ENCODE data around the gene SGPP2.
"Not testable (repeated sequence)": the region's sequence is repeated elsewhere in the genome, so short reads cannot be mapped to it uniquely, and the experiment has no call there.

SGPP2 gene

GRCh38 chr2:222410534-222410933, 13.8 kb upstream of the SGPP2 start:
- Histone ChIP-seq H3K4me3 (ENCODE audit: low read length) (no peak overlapping the region), H3K4me1 (ENCODE audit: control insufficient read depth, low read depth, low read length) (peaks cover 3% of the 10 kb centered on the region), H3K9ac (ENCODE audit: low read length) (no peak overlapping the region), H3K36me3 (ENCODE audit: control insufficient read depth, low read depth, low read length) (no peaks in the 10 kb centered on the region), H3K27me3 (ENCODE audit: control insufficient read depth, insufficient read depth, low read length) (no peaks in the 10 kb centered on the region), H3K9me3 (ENCODE audit: control insufficient read depth, low read depth, low read length) (peaks cover 19% of the 10 kb centered on the region), H3K27ac (ENCODE audit: low read length) (no peak overlapping the region)

- H3K36me3 ChIP-seq (ENCODE audit: control insufficient read depth, low read depth, low read length); H3K27me3 ChIP-seq (ENCODE audit: control insufficient read depth, insufficient read depth, low read length); H3K27ac ChIP-seq (ENCODE audit: low read length); H3K9ac ChIP-seq (ENCODE audit: low read length); H3K4me1 ChIP-seq (ENCODE audit: control insufficient read depth, low read depth, low read length); H3K4me3 ChIP-seq (ENCODE audit: low read length): not testable (repeated sequence)
- H3K9me3 ChIP-seq (ENCODE audit: control insufficient read depth, low read depth, low read length), result peaks cover 19% of the 10 kb centered on the region
These were observed 12.0 kb upstream of the SGPP2 start for GRCh38 chr2:222412334-222412733.

- no peak overlapping the region for H3K27ac ChIP-seq (ENCODE audit: low read length)
- no peak overlapping the region for H3K4me3 ChIP-seq (ENCODE audit: low read length)
- no peak overlapping the region for H3K9ac ChIP-seq (ENCODE audit: low read length)
- H3K9me3 ChIP-seq (ENCODE audit: control insufficient read depth, low read depth, low read length), result peaks cover 19% of the 10 kb centered on the region
- H3K27me3 ChIP-seq (ENCODE audit: control insufficient read depth, insufficient read depth, low read length), result no peaks in the 10 kb centered on the region
- no peaks in the 10 kb centered on the region for H3K36me3 ChIP-seq (ENCODE audit: control insufficient read depth, low read depth, low read length)
- peaks cover 3% of the 10 kb centered on the region for H3K4me1 ChIP-seq (ENCODE audit: control insufficient read depth, low read depth, low read length)
These were observed 10.9 kb upstream of the SGPP2 start for GRCh38 chr2:222413295-222413911.

DNA sequence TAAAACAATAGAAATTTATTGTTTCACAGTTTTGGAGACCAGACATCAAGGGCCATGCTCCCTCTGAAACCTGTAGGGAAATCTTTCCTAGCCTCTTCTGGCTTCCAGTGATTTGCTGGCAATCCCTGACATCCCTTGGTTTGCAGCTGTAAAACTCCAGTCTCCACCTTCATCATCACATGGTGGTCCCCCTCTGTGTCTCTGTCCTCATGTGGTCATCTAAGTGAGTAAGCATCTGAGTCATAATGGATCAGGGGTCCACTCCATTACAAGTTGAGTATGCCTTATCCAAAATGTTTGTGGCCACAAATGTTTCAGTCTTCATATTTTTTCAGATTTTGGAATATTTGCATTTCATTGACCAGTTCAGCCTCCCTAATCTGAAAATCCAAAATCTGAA, 5.6 kb upstream of the SGPP2 start:
- Histone ChIP-seq H3K9me3 (ENCODE audit: control insufficient read depth, low read depth, low read length) (peaks cover 10% of the 10 kb centered on the region), H3K27me3 (ENCODE audit: control insufficient read depth, insufficient read depth, low read length) (peaks cover 27% of the 10 kb centered on the region), H3K4me3 (ENCODE audit: low read length) (no peak overlapping the region), H3K36me3 (ENCODE audit: control insufficient read depth, low read depth, low read length) (no peaks in the 10 kb centered on the region), H3K9ac (ENCODE audit: low read length) (no peak overlapping the region), H3K27ac (ENCODE audit: low read length) (no peak overlapping the region), H3K4me1 (ENCODE audit: control insufficient read depth, low read depth, low read length) (peaks cover 8% of the 10 kb centered on the region)

DNA sequence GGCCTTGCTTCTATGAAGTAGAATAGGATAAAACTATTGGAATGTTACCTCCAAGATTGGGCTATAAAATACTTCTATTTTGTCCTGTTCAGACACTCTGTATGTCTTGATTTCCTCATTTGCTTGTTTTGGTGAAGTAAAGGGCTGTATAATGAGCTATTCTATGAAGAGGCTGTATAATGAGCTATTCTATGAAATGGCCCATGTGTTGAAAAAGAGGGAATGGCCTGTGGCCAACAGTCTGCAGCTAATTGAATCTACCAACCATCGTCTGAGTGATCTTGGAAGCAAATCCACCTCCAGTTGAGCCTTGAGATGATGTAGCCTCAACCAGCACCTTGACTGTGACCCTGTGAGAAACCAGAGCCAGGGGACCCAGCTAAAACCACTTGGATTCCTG, 3.8 kb upstream of the SGPP2 start:
- Histone ChIP-seq H3K4me3 (ENCODE audit: low read length) (no peak overlapping the region), H3K36me3 (ENCODE audit: control insufficient read depth, low read depth, low read length) (no peaks in the 10 kb centered on the region), H3K4me1 (ENCODE audit: control insufficient read depth, low read depth, low read length) (peaks cover 13% of the 10 kb centered on the region), H3K9ac (ENCODE audit: low read length) (no peak overlapping the region), H3K27ac (ENCODE audit: low read length) (no peak overlapping the region), H3K27me3 (ENCODE audit: control insufficient read depth, insufficient read depth, low read length) (peaks cover 43% of the 10 kb centered on the region), H3K9me3 (ENCODE audit: control insufficient read depth, low read depth, low read length) (no peaks in the 10 kb centered on the region)

DNA sequence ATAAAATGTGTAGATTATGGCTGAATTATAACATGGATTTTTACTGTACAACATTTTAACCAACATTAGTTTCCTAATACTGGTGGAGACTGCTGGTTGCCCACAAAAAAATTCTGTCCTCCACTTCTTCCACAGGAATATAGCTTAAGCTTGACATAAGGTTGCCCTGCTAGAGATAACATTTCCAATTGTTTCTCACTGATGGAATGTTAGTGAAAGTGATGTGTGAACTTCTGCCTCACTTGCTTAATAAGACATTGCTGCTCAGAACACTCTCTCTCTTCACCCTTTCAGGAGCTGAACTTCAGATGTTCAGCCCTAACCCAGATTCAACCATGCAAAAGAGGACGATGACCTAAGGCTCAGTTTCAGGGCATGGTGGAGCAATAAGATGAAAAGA, 2.7 kb upstream of the SGPP2 start:
- Histone ChIP-seq H3K27me3 (ENCODE audit: control insufficient read depth, insufficient read depth, low read length) (peaks cover 54% of the 10 kb centered on the region), H3K36me3 (ENCODE audit: control insufficient read depth, low read depth, low read length) (no peaks in the 10 kb centered on the region), H3K4me3 (ENCODE audit: low read length) (no peak overlapping the region), H3K4me1 (ENCODE audit: control insufficient read depth, low read depth, low read length) (peaks cover 14% of the 10 kb centered on the region), H3K9ac (ENCODE audit: low read length) (no peak overlapping the region), H3K9me3 (ENCODE audit: control insufficient read depth, low read depth, low read length) (no peaks in the 10 kb centered on the region), H3K27ac (ENCODE audit: low read length) (no peak overlapping the region)

- no peaks in the 10 kb centered on the region for H3K36me3 ChIP-seq (ENCODE audit: control insufficient read depth, low read depth, low read length)
- H3K4me1 ChIP-seq (ENCODE audit: control insufficient read depth, low read depth, low read length), result peaks cover 14% of the 10 kb centered on the region
- peaks cover 70% of the 10 kb centered on the region for H3K27me3 ChIP-seq (ENCODE audit: control insufficient read depth, insufficient read depth, low read length)
- no peak overlapping the region for H3K9ac ChIP-seq (ENCODE audit: low read length)
- H3K27ac ChIP-seq (ENCODE audit: low read length), result no peak overlapping the region
- no peaks in the 10 kb centered on the region for H3K9me3 ChIP-seq (ENCODE audit: control insufficient read depth, low read depth, low read length)
- peak overlapping the region; percentile 75 for H3K4me3 ChIP-seq (ENCODE audit: low read length)
These were observed 1.2 kb upstream of the SGPP2 start for GRCh38 chr2:222423186-222423585.

DNA sequence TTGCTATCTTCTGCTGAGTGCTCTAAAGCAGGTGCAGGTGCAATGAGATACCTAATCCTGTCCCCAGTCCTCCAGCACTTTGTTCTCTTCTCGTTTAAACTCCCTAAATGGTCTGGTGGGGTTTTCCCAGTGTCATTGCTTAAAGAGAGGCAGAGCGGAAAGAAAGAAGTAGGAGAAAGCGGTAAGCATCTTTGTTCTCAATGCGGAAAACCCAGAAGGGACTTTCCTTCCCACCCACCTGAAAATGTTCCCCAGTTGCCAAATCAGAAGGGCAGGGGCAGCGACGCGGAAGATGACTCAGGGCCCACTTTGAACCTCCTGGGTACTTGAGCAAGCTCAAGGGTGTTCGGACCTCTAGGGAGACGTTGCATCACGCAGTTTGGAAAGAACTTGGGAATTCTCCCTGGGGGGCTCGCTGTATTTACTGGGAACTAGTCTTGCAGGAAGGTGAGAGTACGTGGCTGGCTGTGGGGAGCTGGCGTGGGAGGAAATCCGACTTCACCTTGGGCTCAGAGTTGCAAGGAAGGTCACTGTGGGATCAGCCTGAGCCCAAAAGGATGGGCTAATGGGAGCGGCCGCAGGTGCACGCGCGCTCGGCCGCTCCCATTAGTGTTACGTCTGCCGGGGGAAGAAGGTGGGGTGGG, 589 bp upstream of the SGPP2 start:
- Histone ChIP-seq H3K9ac (ENCODE audit: low read length) (no peak overlapping the region), H3K27me3 (ENCODE audit: control insufficient read depth, insufficient read depth, low read length) (peaks cover 75% of the 10 kb centered on the region), H3K27ac (ENCODE audit: low read length) (no peak overlapping the region), H3K4me1 (ENCODE audit: control insufficient read depth, low read depth, low read length) (peaks cover 14% of the 10 kb centered on the region), H3K4me3 (ENCODE audit: low read length) (peak overlapping the region; percentile 75), H3K9me3 (ENCODE audit: control insufficient read depth, low read depth, low read length) (no peaks in the 10 kb centered on the region), H3K36me3 (ENCODE audit: control insufficient read depth, low read depth, low read length) (no peaks in the 10 kb centered on the region)

DNA sequence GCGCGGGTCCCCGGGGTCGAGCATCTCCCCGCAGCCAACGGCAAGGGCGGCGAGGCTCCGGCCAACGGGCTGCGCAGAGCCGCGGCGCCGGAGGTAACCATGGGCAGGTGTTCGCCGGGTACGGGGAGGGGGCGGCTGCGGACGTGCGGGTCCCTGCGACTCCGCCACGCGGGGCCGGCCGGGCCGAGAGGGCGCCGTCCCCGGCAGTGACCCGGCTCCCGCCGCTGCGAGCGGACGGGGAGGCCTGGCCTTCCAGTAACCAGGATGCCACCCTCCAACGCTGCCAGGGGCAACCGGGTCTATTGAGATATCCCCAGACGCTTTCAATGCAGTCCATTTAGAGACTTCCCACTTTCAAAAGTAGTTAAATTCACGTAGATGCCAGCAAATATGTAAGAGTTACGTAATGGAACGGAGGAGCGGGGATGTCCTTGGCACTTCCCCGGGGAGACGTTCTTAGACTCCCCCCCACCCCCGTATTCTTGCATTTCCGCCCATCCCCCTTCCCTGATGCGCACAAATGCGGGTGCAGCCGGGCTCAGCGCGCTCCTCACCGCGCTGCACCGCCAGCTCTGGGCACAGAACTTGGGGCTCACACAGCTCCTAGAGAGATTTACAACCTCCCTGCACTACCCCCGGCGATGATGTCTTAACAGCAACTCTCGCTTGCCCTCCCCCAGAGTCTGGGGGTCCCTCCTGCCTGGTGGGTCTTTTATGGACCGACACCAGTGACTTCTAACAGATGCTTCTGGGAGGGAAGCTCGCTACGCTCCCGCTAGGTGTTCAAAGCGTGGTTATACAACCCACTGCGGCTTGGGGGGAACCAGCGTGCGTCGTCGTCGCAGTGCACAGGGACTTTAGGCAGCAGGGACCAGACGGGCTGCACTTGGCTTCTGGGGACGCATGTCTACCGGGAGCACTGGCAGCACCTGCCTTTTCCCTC, 657 bp downstream of the SGPP2 start:
- Histone ChIP-seq H3K27me3 (ENCODE audit: control insufficient read depth, insufficient read depth, low read length) (peaks cover 81% of the 10 kb centered on the region), H3K9ac (ENCODE audit: low read length) (no peak overlapping the region), H3K9me3 (ENCODE audit: control insufficient read depth, low read depth, low read length) (no peaks in the 10 kb centered on the region), H3K27ac (ENCODE audit: low read length) (no peak overlapping the region), H3K36me3 (ENCODE audit: control insufficient read depth, low read depth, low read length) (no peaks in the 10 kb centered on the region), H3K4me1 (ENCODE audit: control insufficient read depth, low read depth, low read length) (peaks cover 14% of the 10 kb centered on the region), H3K4me3 (ENCODE audit: low read length) (peak overlapping the region; percentile 59)

- H3K9ac ChIP-seq (ENCODE audit: low read length), result no peak overlapping the region
- peaks cover 91% of the 10 kb centered on the region for H3K27me3 ChIP-seq (ENCODE audit: control insufficient read depth, insufficient read depth, low read length)
- no peaks in the 10 kb centered on the region for H3K36me3 ChIP-seq (ENCODE audit: control insufficient read depth, low read depth, low read length)
- H3K4me1 ChIP-seq (ENCODE audit: control insufficient read depth, low read depth, low read length), result peaks cover 14% of the 10 kb centered on the region
- no peak overlapping the region for H3K4me3 ChIP-seq (ENCODE audit: low read length)
- H3K27ac ChIP-seq (ENCODE audit: low read length), result no peak overlapping the region
- H3K9me3 ChIP-seq (ENCODE audit: control insufficient read depth, low read depth, low read length), result no peaks in the 10 kb centered on the region
These were observed 3.4 kb downstream of the SGPP2 start for GRCh38 chr2:222427646-222428301.

GRCh38 chr2:222430071-222430470, 5.7 kb downstream of the SGPP2 start:
- no peaks in the 10 kb centered on the region for H3K9me3 ChIP-seq (ENCODE audit: control insufficient read depth, low read depth, low read length)
- no peak overlapping the region for H3K4me3 ChIP-seq (ENCODE audit: low read length)
- peaks cover 5% of the 10 kb centered on the region for H3K4me1 ChIP-seq (ENCODE audit: control insufficient read depth, low read depth, low read length)
- no peak overlapping the region for H3K9ac ChIP-seq (ENCODE audit: low read length)
- peaks cover 81% of the 10 kb centered on the region for H3K27me3 ChIP-seq (ENCODE audit: control insufficient read depth, insufficient read depth, low read length)
- no peaks in the 10 kb centered on the region for H3K36me3 ChIP-seq (ENCODE audit: control insufficient read depth, low read depth, low read length)
- no peak overlapping the region for H3K27ac ChIP-seq (ENCODE audit: low read length)
